ENCODE measurements around the gene CRKL. TPM values are rescaled to one million over a fixed set of nuclear protein-coding genes. Genes with fewer than 3 reads are reported as not detected.

Gene CRKL
- total and polyA plus RNA-seq, 8 donors: 9.1 to 29.4 (median 18.3) TPM

- H3K27me3 ChIP-seq: no peaks in the 10 kb centered on the region
- no peak for FAIRE-seq
- TF ChIP-seq CTCF (IDR thresholded peaks at IDR 0.05): no peak
- H3K27ac ChIP-seq: peak overlapping the region in 2 of 4 donors; percentile 85 to 89
- peaks cover 3 to 21% (median 4%) of the 10 kb centered on the region in 3 donors for H3K4me1 ChIP-seq
- peak; percentile 1 to 14 (median 11) for ATAC-seq
- no peaks in the 10 kb centered on the region for H3K9me3 ChIP-seq
- DNase-seq: no peak
- peaks cover 0 to 8% (median 0%) of the 10 kb centered on the region in 3 donors for H3K36me3 ChIP-seq
- 1 to 2% methylated on average over 12 of the region's 12 CpGs for WGBS, 2 donors
- H3K4me3 ChIP-seq: peak overlapping the region; percentile 72 to 96 (median 88)
- intact Hi-C loops (cut with DNase I): no loop called here
Measured at GRCh38 chr22:20982563-20982882, 65.3 kb downstream of the CRKL start.

GRCh38 chr22:20983081-20983771 lies 66.0 kb downstream of the CRKL start:
- Histone ChIP-seq H3K27ac (no peak overlapping the region), H3K36me3 (peaks cover 0 to 9% (median 0%) of the 10 kb centered on the region in 3 donors), H3K4me1 (peaks cover 3 to 21% (median 4%) of the 10 kb centered on the region in 3 donors), H3K9me3 (no peaks in the 10 kb centered on the region), H3K27me3 (no peaks in the 10 kb centered on the region), H3K4me3 (peak overlapping the region in 2 of 4 donors; percentile 84 to 96)
- intact Hi-C loops (cut with DNase I): no loop called here
- 72 to 77% methylated on average over 5 of the region's 5 CpGs for WGBS, 2 donors
- FAIRE-seq (no peak), DNase-seq (no peak), ATAC-seq (no peak)
- TF ChIP-seq CTCF (IDR thresholded peaks at IDR 0.05): no peak

- Histone ChIP-seq H3K4me3 (no peak overlapping the region), H3K4me1 (peaks cover 0 to 13% (median 4%) of the 10 kb centered on the region in 3 donors), H3K9me3 (no peaks in the 10 kb centered on the region), H3K36me3 (peaks cover 0 to 9% (median 0%) of the 10 kb centered on the region in 3 donors), H3K27ac (no peak overlapping the region), H3K27me3 (no peaks in the 10 kb centered on the region)
- intact Hi-C loops (cut with DNase I): no loop called here
- TF ChIP-seq CTCF (IDR thresholded peaks at IDR 0.05): no peak
- no peak for ATAC-seq
- FAIRE-seq: no peak
- DNase-seq: peak in 1 of 6 donors; percentile 36
- WGBS, 2 donors: 91 to 94% methylated on average over 7 of the region's 7 CpGs
Measured at GRCh38 chr22:20985720-20986119, 68.5 kb downstream of the CRKL start.

- FAIRE-seq (no peak), DNase-seq (no peak), ATAC-seq (no peak)
- Histone ChIP-seq H3K36me3 (peaks cover 0 to 9% (median 0%) of the 10 kb centered on the region in 3 donors), H3K27ac (no peak overlapping the region), H3K27me3 (no peaks in the 10 kb centered on the region), H3K9me3 (no peaks in the 10 kb centered on the region), H3K4me1 (peaks cover 0 to 7% (median under 1%) of the 10 kb centered on the region in 3 donors), H3K4me3 (no peak overlapping the region)
- no peak for TF ChIP-seq CTCF (IDR thresholded peaks at IDR 0.05)
- intact Hi-C loops (cut with DNase I): no loop called here
- WGBS, 2 donors: 59 to 91% methylated on average over 1 of the region's 1 CpG
Measured at GRCh38 chr22:20986365-20986764, 69.2 kb downstream of the CRKL start.

- H3K36me3 ChIP-seq: peaks cover 0 to 17% (median 0%) of the 10 kb centered on the region in 3 donors
- DNase-seq: peak in 1 of 6 donors; percentile 50
- peaks cover 0 to 6% (median 0%) of the 10 kb centered on the region in 3 donors for H3K4me1 ChIP-seq
- no peaks in the 10 kb centered on the region for H3K9me3 ChIP-seq
- no peaks in the 10 kb centered on the region for H3K27me3 ChIP-seq
- WGBS, 2 donors: 89 to 94% methylated on average over 14 of the region's 14 CpGs
- FAIRE-seq: no peak
- no peak overlapping the region for H3K4me3 ChIP-seq
- H3K27ac ChIP-seq: no peak overlapping the region
- intact Hi-C loops (cut with DNase I): no loop called here
- no peak for ATAC-seq
- TF ChIP-seq CTCF (IDR thresholded peaks at IDR 0.05): no peak
Measured at GRCh38 chr22:20987375-20987774, 70.2 kb downstream of the CRKL start.
